DMS 273 treated with DMSO at 0.1 percent for 48 hours (cell line): ENCODE measurements around the gene HS1BP3.

Experiments
- DNase-seq: peaks from one replicate; lab custom pipeline; 2025; lab: John Stamatoyannopoulos, UW

HS1BP3 gene

GRCh38 chr2:20599001-20599600 is 51.8 kb downstream of the HS1BP3 start:
- DNase-seq, result no peak

GRCh38 chr2:20597860-20598183 is 53.1 kb downstream of the HS1BP3 start:
- DNase-seq, result no peak

GRCh38 chr2:20596973-20597859 is 53.7 kb downstream of the HS1BP3 start:
- DNase-seq, result no peak

- DNase-seq, result no peak
Observed at GRCh38 chr2:20596193-20596972, 54.5 kb downstream of the HS1BP3 start.

GRCh38 chr2:20595439-20596192 is 55.3 kb downstream of the HS1BP3 start:
- no peak for DNase-seq

DNA sequence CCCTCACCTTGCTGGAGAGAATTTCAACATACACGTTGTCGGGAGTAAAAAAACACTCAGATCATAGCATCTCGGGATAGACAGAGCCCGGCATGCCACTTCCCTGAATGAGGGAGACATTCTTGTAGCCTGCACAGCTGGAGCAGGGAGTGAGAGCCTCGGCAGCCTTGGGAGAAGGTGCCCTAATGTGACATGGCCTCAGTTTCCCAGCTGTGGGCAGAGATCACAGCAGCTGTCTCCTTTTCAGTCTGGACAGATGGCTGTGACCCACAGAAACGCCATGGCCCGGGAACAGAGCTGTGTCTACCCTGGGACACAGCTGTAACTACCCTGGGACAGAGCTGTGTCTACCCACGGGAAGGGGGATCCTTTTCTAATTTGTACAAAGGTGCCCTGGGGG is 55.9 kb downstream of the HS1BP3 start:
- no peak for DNase-seq

DNA sequence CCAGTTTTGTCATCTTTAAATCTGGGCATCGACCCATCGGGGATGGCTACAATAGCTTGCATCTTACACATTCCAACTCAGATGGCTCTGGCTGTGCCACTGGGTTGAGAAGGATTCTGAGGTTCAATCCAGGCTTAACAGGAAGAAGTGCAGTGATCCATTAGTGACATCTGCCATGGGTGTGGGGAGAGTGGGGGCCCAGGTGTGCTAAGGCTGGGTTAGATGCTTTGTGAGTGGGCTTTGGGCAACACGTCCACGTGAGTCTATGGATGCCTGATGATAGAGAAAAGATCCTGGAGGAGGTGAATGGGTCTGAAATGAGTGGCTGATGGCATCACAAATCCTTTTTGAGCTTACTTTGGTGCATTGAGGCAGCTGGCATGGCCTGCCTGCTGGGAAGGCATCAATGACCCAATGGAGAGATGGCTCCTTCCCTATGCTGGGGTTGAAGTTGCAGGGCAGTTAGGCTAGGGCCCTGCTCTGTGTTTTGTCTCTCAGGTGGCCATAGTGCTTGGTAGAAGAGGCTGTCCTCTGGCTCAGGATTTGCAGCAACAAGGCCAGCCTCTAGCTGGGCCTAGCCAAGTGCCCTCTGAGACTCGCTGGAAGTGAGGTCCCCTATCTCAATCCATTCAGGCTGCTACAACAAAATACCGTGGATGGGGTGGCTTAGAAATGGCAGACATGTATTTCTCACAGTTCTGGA is 56.7 kb downstream of the HS1BP3 start:
- no peak for DNase-seq

DNA sequence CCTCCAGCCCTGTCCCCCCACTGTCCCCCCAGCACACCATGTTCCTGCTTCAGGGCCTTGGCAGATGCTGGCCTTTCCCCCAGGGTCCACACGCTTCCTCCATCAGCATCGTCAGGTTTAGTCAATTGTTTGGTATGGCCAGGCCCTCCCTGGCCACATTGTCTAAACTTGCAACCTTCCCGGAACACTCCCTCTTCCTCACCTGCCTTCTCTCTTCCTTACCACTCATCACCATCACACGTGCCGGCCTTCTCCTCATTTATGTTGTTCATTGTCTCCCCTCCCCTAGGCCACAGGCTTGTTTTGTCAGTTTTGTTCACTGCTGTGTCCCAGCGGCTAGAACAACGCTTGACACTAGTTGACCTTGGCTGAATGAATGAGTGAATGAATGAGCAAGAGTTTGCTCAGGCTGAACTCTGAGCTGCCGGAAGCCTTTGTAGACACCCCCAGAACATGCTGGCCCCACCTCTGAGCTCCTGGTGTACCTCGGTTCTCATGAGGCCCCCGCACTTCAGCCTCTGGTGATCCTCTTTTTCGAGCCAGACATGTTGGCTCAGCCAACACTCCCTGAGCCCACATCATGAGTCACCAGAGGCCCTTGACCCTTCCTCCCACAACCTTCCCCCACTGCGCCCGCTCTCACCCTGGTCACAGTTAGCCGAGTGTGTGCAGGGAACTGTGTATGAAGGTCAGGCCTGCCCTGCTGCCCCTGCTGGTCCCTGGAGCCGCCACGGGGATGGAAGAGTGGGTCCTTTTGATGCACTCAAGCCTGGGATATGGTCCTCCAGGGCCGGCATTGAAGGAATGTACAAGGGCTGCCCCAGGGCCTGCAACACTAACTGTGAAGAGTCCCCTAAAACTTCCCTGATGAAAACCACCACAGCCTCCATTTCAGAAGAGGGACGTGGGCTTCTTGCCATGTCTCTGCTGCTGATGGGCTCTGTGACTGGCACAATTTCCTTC is 57.5 kb downstream of the HS1BP3 start:
- no peak for DNase-seq

DNA sequence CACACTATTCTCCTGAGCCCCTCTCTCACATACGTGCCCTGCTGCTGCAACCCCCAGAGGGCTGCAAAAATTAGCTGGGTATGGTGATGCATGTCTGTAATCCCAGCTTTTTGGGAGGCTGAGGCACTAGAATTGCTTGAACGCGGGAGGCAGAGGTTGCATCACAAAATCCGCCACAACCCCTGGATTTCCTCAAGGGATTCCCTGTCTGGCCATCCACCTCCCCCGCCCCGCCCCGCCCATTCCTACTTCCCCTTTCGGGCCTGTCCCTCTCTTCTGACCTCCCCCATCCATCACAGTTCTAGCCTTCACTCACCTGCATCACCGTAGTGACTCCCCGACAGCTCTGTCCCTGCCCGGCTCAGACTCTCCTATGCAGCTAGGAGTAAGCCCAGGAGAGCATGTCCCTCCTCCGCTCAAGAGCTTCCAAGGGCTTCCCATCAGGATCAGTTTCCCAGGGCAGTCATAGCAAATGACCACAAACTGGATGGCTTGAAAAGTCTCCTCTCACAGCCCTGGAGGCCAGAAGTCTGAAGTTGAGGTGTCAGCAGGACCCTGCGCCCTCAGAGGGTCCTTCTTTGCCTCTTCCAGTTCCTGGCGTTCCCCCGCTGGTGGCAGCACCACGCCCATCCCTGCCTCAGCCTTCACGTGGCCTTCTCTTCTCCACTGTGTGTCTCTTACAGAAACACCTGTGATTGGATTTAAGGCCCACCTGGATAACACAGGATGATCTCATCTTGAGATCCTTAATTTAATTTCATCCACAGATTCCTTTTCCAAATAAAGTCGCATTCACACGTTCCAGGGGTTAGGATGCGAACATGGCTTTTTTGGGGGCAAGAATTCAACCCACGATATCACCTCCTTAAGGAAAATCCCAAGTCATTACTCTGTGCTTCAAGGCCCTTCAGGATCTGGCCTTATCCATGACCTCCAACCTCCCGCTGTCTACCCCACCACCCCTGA is 58.5 kb downstream of the HS1BP3 start:
- DNase-seq, result no peak

DNA sequence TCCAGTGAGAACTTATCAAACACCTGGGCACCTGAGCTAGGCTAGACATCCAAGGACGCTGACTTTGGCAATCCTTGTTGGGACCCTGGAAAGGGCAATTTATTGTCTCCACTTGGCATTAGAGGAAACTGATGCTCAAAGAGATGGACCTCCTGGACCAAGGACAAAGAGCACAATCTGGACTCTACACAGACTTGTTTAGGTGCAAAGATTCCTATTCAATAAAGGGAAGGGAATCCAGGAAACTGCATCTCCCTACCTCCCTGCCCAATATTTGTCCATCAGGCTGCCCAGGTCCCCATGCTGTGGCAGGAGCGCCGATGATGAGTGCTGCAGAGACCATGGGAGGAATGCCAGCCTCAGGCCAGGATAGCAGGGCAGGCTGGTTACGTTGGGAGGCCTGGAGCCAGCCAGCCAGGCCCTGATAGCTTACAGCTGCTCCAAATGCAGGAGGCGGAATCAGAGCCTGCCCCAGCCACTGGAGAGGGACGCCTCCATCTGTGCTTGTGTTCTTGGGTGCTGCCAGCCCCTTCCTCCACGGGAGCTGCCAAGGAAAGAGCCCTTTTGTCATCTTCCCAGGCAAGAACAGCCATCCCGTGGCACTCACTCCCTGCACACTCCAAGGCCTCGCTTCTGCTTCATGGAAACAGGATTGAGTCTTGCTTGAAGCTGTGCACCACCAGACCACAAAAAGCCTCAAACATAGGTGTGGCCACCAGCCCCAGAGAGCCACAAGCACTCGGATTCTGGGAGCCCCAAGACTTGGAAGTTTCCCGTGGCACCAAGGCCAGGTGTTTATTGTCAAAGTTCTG is 60.0 kb downstream of the HS1BP3 start:
- DNase-seq, result no peak

DNA sequence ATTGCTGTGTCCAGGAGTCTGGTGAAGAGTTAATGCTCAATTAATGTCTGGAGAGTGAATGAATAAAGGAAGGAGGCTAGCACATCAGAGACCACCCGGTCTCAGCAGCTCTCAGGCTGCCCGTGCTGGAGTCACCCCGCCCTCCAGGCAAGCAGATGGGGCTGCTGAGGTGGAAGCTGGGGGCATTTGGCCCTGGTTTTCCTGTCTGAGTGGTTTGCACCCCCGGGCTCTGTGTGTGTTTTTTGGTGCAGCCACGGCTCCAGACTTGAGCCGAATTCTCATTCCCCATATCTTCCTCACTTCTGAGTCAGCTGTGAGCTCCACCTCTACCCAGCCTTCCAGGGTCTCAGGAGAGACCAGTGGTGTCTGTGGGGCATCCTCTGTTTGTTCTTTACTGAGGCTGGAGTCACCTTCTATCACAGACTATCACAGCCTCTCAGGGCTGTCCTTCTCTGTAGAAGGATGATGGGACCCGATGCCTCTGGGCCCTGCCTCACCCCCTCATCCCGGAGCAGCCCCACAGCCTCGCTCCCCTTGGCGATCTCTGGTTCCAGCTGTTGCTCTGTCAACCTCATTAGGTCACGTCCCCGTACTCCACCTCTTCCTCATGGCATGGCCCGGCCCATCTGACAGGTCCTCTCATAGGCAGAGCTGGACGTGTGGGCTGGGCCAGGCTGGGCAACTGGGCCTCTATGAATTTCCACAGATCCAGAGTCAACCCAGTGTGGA is 60.8 kb downstream of the HS1BP3 start:
- DNase-seq, result no peak

GRCh38 chr2:20588918-20589871 is 61.7 kb downstream of the HS1BP3 start:
- no peak for DNase-seq

- no peak for DNase-seq
Observed at GRCh38 chr2:20585710-20586594, 64.9 kb downstream of the HS1BP3 start.

DNA sequence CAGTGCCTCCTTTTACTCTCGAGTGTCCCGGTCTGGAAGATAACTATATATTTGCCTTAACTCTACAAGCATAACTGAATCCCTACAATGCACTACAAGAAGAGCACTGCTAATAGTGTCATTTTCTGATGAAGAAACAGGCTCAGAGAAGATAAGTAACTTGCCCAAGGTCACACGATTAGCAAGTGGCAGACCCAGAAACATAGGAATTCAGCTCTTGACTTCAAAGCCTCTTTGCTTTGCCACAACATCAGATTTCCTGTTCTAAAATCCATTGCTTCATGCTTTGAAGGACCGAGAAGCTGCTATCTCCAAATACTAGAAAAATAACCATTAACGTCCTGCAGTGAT is 65.6 kb downstream of the HS1BP3 start:
- no peak for DNase-seq
